ENCODE measurements around the gene GFOD2.

The GFOD2 gene

DNA sequence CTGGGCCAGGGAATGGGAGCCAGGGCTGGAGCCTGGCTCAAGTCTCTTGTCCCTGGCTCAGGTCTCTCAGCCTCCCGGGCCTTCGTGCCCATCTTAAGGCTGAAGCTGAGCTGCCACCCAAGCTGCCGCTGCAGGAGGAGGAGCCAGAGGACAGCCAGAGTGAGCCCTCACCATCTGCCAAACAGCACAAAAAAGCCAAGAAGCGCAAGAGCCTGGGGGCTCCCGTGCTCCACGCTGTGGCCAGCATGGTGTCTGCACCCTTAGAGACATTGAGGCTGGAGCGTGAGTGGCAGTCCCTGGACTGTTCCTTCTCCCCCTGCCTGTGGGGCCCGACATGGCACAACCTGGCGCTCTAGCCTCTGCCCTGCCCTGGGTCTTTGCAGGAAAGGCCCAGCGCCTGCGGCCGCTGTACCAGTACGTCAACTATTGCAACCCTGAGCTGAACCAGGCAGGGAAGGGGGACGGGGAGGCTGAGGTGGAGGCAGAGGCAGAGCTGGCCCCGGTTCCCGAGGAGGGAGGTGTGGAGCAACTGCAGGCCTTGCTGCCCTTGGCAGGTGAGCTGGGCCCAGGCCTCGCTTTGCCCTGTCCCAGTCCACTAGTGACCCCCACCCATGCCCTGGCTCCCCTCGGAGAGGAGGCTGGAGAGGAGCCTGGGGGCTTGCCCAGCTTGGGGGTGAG, 51.2 kb downstream of the GFOD2 start:
- Histone ChIP-seq H3K4me3 (ENCODE audit: low read length) (peak overlapping the region; percentile 92), H3K79me2 (ENCODE audit: low read length) (no peaks in the 10 kb centered on the region), H3K9ac (ENCODE audit: low read length) (peak overlapping the region; percentile 94), H4K20me1 (ENCODE audit: insufficient read depth, low read length) (no peaks in the 10 kb centered on the region), H3K4me1 (ENCODE audit: low read length) (peaks cover 43% of the 10 kb centered on the region), H3K9me3 (ENCODE audit: insufficient read depth, low read length) (no peaks in the 10 kb centered on the region), H3K36me3 (replicated peaks; ENCODE audit: low read depth, low read length) (no peaks in the 10 kb centered on the region), H3K27ac (ENCODE audit: low read length) (peak overlapping the region; percentile 85), H3K4me2 (ENCODE audit: low read length) (peak overlapping the region; percentile 99), H3K27me3 (ENCODE audit: low read depth, low read length) (no peaks in the 10 kb centered on the region), H2AFZ (ENCODE audit: low read depth, low read length) (no peak overlapping the region)
- TF ChIP-seq EZH2phosphoT487 (IDR thresholded peaks at IDR 0.05; ENCODE audit: low read depth), result no peak
- TF ChIP-seq, protein P1, sequence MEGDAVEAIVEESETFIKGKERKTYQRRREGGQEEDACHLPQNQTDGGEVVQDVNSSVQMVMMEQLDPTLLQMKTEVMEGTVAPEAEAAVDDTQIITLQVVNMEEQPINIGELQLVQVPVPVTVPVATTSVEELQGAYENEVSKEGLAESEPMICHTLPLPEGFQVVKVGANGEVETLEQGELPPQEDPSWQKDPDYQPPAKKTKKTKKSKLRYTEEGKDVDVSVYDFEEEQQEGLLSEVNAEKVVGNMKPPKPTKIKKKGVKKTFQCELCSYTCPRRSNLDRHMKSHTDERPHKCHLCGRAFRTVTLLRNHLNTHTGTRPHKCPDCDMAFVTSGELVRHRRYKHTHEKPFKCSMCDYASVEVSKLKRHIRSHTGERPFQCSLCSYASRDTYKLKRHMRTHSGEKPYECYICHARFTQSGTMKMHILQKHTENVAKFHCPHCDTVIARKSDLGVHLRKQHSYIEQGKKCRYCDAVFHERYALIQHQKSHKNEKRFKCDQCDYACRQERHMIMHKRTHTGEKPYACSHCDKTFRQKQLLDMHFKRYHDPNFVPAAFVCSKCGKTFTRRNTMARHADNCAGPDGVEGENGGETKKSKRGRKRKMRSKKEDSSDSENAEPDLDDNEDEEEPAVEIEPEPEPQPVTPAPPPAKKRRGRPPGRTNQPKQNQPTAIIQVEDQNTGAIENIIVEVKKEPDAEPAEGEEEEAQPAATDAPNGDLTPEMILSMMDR (IDR thresholded peaks at IDR 0.05; ENCODE audit: low read depth, low read length), result peak; percentile 76

DNA sequence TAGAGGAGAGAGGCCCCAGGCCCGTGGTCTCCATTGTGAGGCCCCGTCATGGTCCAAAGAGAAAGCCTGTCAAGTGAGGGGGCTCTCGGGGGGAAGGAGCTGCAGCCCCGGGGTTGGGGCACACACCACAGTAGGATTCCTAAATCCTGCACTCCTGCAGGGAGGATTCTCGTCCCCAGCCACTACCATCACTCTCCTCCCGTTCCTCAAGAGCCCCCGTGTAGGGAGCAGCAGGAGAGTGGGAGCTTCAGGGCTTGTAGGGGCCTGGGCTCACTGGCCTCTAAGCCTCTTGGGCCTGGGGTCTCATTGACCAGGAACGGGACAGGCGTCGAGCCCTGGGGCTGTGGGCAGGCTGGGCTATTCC, 51.7 kb downstream of the GFOD2 start:
- peak overlapping the region; percentile 85 for H3K27ac ChIP-seq (ENCODE audit: low read length)
- no peak for TF ChIP-seq EZH2phosphoT487 (IDR thresholded peaks at IDR 0.05; ENCODE audit: low read depth)
- TF ChIP-seq, protein P1 (IDR thresholded peaks at IDR 0.05; ENCODE audit: low read depth, low read length), result no peak
- no peaks in the 10 kb centered on the region for H3K9me3 ChIP-seq (ENCODE audit: insufficient read depth, low read length)
- peaks cover 38% of the 10 kb centered on the region for H3K4me1 ChIP-seq (ENCODE audit: low read length)
- H3K27me3 ChIP-seq (ENCODE audit: low read depth, low read length), result no peaks in the 10 kb centered on the region
- H4K20me1 ChIP-seq (ENCODE audit: insufficient read depth, low read length), result no peaks in the 10 kb centered on the region
- no peaks in the 10 kb centered on the region for H3K36me3 ChIP-seq (replicated peaks; ENCODE audit: low read depth, low read length)
- peak overlapping the region; percentile 99 for H3K4me2 ChIP-seq (ENCODE audit: low read length)
- peak overlapping the region; percentile 94 for H3K9ac ChIP-seq (ENCODE audit: low read length)
- 0 out of 2 replicates have a peak overlapping the region, but pooled peaks have one; percentile 80 for H2AFZ ChIP-seq (ENCODE audit: low read depth, low read length)
- no peaks in the 10 kb centered on the region for H3K79me2 ChIP-seq (ENCODE audit: low read length)
- peak overlapping the region; percentile 92 for H3K4me3 ChIP-seq (ENCODE audit: low read length)

DNA sequence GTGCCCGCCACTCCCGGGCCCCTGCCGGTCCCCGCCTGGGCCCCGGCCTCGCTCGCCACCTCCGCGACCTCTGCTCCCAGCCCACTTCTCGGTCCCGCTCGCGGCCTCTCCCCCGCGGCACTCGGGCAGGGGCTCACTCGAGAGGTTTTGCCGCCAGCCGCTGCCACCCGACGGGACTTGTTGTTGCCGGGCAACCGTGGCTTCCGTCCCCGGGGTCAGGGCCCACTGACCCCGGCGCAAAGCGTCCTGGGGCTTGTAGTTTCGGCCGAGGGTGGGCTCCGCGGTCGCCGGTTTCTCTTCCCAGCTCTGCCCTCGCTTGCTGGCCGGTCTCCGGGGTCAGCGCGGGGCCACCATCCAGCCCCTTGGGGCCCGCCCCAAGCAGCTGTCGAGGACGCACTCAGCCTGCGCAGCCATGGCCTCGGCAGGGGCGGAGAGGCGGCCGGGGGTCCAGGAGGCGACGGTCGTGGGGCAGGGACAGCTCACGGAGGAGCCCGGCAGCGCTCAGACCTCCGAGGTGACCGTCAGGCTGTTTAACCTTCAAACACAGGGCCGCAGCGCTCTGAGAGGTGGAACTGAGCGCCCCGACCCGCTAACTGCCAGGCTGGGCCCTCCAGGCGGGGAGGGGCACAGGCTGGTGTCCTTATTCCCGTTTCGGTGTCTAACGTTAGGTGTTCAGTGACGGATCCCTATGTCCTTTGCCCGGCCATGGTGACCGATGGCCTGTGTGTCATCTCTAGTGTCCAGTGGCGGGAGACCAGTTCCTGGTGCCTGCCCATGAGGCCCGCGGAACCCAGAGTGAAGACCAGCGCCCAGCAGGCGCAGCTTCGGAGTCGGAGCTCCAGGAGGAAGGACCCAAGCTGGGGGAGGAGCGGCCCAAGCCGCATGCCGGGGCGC, 52.3 kb downstream of the GFOD2 start, which contains the start of the genes C16orf86 and ENKD1:
C16orf86 (plus strand) TSS at position 256 of the 894 bp plus-strand sequence; CDS start at position 413, 157 bp downstream.
ENKD1 (minus strand) TSS at position 192 of the 894 bp plus-strand sequence. CDS start 308 bp downstream, outside the sequence.
- Histone ChIP-seq H3K79me2 (ENCODE audit: low read length) (no peaks in the 10 kb centered on the region), H3K4me1 (ENCODE audit: low read length) (peaks cover 38% of the 10 kb centered on the region), H3K9me3 (ENCODE audit: insufficient read depth, low read length) (no peaks in the 10 kb centered on the region), H3K36me3 (replicated peaks; ENCODE audit: low read depth, low read length) (no peaks in the 10 kb centered on the region), H2AFZ (ENCODE audit: low read depth, low read length) (peak within 1 kb of the TSS; percentile 80), H3K4me2 (ENCODE audit: low read length) (peak within 1 kb of the TSS; percentile 99), H3K9ac (ENCODE audit: low read length) (peak within 1 kb of the TSS; percentile 94), H3K4me3 (ENCODE audit: low read length) (peak within 1 kb of the TSS; percentile 92), H4K20me1 (ENCODE audit: insufficient read depth, low read length) (no peaks in the 10 kb centered on the region), H3K27ac (ENCODE audit: low read length) (peak within 1 kb of the TSS; percentile 85), H3K27me3 (ENCODE audit: low read depth, low read length) (no peaks in the 10 kb centered on the region)
- TF ChIP-seq EZH2phosphoT487 (IDR thresholded peaks at IDR 0.05; ENCODE audit: low read depth), result no peak
- TF ChIP-seq, protein P1 (IDR thresholded peaks at IDR 0.05; ENCODE audit: low read depth, low read length), result no peak

Measured in OCI-LY3 (cell line).